Choroid plexus epithelial cell (primary cell): Measurements from ENCODE around the gene SLC38A8.
A peak's percentile ranks its signal among the peaks of the same experiment; 100 is the strongest.

Experiments
- DNase-seq: peaks from one replicate; pipeline ENCODE4 v3.0.0-alpha.2; 2010; ENCODE audit warnings: low read depth
- H3K4me3 ChIP-seq: 2 replicates; pipeline ENCODE4 v1.5.1; 2011; ENCODE audit warnings: low read depth, mild to moderate bottlenecking, control low read depth, low read length, moderate library complexity
- CTCF ChIP-seq: conservative IDR thresholded peaks from 2 replicates; pipeline ENCODE4 v1.5.1; 2011; ENCODE audit warnings: low read depth, mild to moderate bottlenecking, control low read depth, inconsistent platforms, low read length, moderate library complexity

The SLC38A8 gene

GRCh38 chr16:84045818-84046470, 3.3 kb upstream of the SLC38A8 start:
- TF ChIP-seq CTCF: no peak
- no peak overlapping the region for H3K4me3 ChIP-seq
- DNase-seq: no peak

- no peak for DNase-seq
- H3K4me3 ChIP-seq: no peak overlapping the region
- TF ChIP-seq CTCF: no peak
Measured at GRCh38 chr16:84045001-84045817, 2.6 kb upstream of the SLC38A8 start.

DNA sequence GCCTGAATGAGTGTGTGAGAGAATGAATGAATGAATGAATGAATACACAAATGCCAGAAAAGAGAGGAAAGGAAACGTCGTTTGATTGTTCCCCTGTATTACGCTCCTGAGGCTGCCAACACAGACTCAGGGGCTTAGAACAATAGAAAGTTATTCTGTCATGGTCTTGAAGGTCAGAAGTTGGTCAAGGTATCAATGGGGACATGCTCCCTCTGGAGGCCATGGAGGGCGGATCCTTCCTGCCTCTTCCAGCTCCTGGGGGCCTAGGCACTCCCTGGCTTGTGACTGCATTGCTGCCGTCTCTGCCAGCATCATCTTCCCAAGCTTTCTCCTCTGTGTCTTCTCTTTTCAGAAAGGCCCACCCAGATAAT, 1.5 kb upstream of the SLC38A8 start:
- peak; percentile 47 for DNase-seq
- H3K4me3 ChIP-seq: no peak overlapping the region
- peak; percentile 54 for TF ChIP-seq CTCF

GRCh38 chr16:84043486-84044117, 1.0 kb upstream of the SLC38A8 start:
- no peak overlapping the region for H3K4me3 ChIP-seq
- no peak for DNase-seq
- TF ChIP-seq CTCF: no peak

- DNase-seq: no peak
- TF ChIP-seq CTCF: no peak
- H3K4me3 ChIP-seq: no peak overlapping the region
Measured at GRCh38 chr16:84042879-84043485, 387 bp upstream of the SLC38A8 start.

- no peak for DNase-seq
- no peak overlapping the region for H3K4me3 ChIP-seq
Measured at GRCh38 chr16:84041881-84042280, 714 bp downstream of the SLC38A8 start.

More at GRCh38 chr16:84041881-84042280, 714 bp downstream of the SLC38A8 start:
- no peak for TF ChIP-seq CTCF
